ENCODE results near the gene EYS.

EYS gene

GRCh38 chr6:64591676-64592036 lies 1115.4 kb downstream of the EYS start:
- no peak for DNase-seq (ENCODE audit: low read depth)

- DNase-seq (ENCODE audit: low read depth): no peak
Observed at GRCh38 chr6:64590965-64591675, 1115.9 kb downstream of the EYS start.

DNA sequence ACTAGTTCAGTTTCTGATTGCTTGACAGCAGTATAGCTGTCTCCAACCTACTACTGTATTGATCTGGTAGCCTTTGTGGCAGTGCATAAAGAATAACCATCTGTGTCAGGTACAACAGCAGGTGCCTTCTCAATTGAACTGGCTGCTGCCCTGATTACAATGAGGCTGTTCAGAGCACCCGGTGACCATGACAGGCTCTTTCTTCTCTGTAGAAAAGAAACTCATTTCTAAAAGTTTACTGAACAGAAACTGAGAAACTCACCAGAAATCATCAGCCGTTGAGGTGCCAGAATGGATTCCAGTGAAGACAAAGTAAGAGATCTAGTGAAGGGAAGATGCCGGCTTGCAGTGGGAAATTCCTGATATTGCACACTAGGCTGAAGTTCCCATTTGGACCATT lies 1117.1 kb downstream of the EYS start:
- DNase-seq (ENCODE audit: low read depth): no peak

GRCh38 chr6:64580346-64580745 lies 1126.7 kb downstream of the EYS start:
- no peak for DNase-seq (ENCODE audit: low read depth)

DNA sequence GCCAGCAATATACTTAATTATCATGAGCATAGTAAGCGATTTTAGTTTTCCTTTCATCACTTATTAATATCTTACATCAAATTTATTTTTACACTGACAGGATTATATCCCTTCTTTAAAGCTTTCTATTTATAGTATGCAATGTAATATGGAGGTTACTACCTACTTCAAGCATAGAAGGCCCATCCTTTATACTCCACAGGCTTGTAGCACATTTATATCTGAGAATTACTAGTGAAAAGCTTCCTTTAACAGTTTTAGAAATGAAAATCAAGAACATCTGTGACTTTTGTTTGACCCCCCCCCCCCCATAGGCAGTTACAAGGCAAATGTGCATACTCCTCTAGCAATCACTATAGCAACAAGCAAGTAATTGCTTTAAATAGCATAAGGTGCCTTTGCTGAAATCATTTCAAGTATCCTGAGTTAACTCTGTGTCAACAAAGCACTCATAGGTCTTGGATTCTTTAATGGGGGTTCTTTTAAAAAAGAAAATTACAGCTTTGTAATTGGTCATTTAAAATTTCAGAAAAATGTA lies 1153.7 kb downstream of the EYS start:
- no peak for DNase-seq (ENCODE audit: low read depth)

DNA sequence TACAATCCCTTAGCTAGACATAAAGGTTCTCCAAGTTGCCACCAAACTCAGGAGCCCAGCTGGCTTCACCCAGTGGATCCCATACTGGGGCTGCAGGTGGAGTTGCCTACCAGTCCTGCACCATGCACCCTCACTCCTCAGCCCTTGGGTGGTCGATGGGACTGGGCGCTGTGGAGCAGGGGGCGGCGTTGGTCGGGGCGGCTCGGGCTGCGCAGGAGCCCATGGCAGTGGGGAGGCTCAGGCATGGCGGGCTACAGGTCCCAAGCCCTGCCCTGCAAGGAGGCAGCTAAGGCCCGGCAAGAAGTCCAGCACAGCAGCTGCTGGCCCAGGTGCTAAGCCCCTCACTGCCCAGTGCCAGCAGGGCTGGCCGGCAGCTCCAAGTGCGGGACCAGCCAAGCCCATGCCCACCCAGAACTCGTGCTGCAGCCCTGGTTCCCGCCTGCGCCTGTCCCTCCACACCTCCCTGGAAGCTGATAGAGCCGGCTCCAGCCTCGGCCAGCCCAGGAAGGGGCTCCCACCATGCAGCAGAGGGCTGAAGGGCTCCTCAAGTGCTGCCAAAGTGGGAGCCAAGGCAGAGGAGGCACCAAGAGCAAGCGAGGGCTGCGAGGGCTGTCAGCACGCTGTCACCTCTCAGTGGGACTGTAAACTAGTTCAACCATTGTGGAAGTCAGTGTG lies 1159.3 kb downstream of the EYS start:
- DNase-seq (ENCODE audit: low read depth): no peak

DNA sequence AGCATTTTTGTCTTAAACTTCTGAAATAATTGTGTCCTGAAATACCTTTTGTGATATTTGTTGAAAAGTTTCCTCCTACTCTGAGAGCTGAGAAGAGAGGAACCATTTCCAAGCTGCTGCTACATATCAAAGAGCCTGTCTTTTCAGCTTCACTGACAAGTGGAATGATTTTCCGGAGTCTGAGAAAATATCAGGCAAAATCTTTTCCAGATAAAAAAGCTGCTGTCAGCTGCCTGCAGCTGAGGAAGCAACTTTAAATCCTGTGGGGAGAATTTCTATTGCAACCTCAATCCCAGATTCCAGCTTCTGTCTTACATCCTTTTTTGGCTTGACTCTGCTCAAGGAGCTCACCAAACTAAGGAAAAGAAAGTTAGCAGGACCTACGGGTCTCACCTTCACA lies 1167.1 kb downstream of the EYS start:
- DNase-seq (ENCODE audit: low read depth): no peak

DNA sequence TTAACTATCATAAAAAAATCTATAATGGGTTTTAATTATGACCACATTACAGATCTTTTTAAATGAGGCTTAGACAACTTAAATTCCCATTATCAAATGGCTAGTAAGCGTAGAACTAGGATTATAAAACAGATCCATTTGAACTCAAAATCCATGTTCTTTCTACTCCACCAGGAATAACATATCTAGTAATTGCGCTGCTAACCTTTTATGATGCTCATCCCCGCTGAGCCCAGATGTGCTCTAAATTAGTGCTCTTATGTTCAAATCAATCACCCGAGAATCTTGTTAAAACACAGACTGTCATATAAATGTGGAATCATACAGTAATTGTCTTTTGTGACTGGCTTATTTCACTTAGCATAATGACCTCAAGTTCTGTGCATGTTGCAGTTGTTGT lies 1168.3 kb downstream of the EYS start:
- DNase-seq (ENCODE audit: low read depth): no peak

GRCh38 chr6:64527899-64528298 lies 1179.1 kb downstream of the EYS start:
- DNase-seq (ENCODE audit: low read depth): no peak

GRCh38 chr6:64522859-64523258 lies 1184.2 kb downstream of the EYS start:
- DNase-seq (ENCODE audit: low read depth): no peak

DNA sequence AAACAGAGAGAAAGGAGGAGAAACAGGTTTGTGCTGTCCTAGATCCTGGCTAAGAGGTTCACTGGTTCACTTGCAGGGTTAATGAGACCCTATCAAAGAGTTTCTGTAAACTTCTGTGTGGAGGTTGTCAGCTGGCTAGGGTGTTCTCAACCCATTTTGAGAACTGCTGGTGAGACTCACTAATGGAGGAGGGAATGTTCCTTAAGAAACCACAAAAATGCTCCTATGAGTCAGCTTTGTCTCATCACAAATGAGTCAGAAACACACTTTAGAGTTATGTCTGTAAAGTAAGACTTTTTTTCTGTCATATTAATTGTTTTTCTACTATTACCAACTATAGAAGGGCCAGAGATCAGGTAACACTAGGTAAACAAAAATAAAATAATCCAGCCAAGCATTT lies 1187.0 kb downstream of the EYS start:
- DNase-seq (ENCODE audit: low read depth): no peak

DNA sequence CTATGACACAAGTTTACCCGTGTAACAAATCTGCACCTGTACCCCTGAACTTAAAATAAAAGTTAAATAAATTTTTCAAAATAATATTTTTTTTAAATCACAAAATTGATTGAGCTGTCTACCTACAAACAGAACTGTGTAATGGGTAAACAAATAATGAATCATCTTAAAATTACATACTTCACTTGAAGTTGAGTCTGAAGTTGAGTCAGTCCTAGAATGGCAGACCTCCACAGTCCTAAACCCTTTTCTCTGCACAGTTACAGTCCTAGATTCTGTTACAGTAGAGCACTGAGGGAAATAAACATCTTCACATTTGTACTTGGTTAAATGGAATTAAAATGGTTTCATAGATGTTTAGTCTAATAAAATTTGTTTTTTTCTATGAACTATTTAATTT lies 1190.6 kb downstream of the EYS start:
- no peak for DNase-seq (ENCODE audit: low read depth)

GRCh38 chr6:64507661-64508060 lies 1199.4 kb downstream of the EYS start:
- DNase-seq (ENCODE audit: low read depth): no peak

DNA sequence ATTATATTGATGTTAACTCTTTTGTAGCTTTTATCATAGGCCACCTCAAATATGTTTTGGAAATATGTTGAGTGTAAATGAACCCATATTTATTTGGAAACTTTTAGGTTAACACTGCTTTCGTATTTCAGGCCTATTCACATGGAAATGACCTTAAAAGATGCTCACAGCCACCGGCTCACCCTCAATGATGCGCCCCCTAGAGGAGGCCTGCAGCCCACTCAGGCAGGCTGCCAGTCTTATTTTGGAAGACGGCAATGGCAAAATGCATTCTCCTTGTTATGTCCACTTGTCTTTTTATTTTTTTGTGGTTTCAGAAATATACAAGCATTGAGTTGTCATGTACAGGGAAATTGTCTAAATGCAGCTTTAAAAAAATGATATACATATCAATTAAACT lies 1201.7 kb downstream of the EYS start:
- peak; percentile 20 for DNase-seq (ENCODE audit: low read depth)

DNA sequence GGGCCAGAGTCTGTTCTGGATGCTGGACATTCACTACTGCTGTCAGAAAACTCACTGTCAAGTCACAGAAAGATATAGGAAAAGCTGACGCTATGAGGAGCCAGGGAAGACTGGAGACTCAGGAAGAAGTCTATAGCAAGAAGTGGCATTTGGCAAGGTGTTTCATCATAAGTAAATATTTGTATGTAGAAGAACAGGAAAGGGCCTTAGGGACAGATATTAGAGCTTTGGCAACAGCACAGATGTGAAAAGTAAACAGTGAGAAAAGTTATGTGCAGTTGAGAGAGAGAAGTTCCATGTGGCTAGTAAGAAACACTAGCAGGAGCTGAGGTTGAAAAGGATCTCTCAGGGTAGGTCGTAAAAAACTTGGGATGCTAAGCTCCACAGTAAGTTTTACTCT lies 1202.5 kb downstream of the EYS start:
- no peak for DNase-seq (ENCODE audit: low read depth)

DNA sequence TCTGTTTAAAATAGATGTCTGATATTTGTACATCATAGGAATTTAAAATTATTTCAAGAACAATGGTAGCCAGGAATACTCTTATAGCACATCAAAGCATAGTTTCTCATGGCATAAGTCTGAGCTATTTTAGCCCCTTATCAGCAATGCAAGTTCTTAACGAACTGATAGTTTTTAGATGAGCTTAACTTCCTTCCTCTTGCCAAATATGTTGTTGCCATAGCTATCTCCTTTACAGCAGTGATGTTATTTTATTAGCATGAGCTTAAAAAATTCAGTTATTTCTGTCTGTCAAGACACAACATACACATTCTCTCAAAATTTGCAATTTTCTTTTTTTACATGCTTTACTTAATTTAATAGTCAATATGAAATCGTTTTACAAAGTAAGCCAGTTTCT lies 1204.2 kb downstream of the EYS start:
- no peak for DNase-seq (ENCODE audit: low read depth)

GRCh38 chr6:64497634-64498033 lies 1209.4 kb downstream of the EYS start:
- DNase-seq (ENCODE audit: low read depth): no peak

DNA sequence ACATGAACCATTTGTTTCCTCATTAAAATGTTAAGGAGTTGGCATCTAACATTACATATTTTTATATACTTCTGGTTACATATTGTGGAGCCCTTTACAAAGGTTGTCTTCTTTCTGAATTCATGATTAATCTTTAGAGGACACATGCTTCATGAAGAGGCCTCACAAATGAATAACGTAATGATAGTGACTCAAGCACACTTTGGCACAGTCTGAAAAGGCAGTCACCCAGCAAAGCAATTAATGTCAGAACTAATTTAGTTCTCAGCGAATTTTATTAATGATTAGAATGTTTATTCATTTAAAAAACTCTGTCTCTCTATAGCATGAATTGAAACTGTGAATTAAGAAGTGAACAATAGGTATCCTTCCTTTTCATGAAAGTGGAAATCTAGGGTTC lies 1217.3 kb downstream of the EYS start:
- no peak for DNase-seq (ENCODE audit: low read depth)

DNA sequence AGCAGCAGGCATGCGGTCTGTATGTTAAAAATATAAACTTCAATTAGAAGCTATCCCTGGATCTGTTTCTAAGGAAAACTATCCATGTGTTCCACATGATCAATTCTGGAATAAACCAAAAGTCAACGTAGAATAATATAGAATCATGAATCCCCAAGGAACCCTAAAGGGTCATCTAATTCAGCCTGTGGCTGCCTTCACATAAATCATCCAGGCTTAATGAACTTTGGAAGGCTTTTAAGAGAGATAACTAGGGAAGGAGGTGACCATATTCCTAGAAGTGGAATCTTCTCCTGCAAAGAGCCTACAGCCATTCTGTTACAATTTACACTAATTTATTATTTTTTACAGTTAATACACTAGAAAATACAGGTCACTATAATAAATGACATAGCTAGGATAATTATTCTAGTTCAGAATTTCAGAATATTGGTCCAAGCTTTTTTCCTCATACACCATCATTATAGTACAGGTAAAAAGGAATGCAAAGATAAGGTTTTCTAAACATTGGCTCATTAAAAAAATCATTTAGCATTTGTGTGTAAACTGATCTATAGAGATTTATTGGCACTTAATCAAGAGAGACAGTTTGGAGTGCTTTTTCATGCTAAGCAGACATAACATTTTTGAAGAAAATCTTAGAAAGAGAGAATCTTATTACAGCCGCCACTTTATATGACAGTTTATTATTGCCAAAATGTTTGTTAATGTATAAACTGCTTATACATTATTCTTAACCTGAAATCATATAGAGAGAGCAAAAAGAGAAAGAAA lies 1220.3 kb downstream of the EYS start:
- DNase-seq (ENCODE audit: low read depth): no peak

DNA sequence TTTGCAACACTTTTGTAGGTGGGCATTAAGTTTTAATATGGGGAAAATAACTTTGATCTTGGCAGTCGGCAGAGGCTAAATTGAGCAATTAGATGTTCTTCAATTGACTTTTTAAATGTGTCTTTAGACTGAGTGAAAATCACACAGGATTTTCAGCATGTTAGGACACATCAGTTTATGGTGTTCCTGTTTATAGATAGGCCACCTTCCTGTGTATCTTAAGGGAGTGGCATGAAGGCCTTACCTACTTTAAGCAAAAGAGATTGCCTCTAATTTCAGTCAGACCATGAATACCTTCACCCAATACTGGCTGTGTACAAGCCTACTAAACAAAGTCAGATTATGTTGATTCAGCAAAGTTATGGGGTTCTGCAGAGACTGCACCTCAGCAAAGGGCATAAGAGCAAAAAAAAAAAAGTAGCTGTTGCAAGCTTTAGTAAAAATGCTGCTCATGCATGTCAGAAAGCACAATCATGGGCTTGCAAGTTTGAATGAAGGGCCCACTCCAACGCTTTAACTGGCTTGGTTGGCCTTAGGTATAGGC lies 1223.0 kb downstream of the EYS start:
- DNase-seq (ENCODE audit: low read depth): no peak

DNA sequence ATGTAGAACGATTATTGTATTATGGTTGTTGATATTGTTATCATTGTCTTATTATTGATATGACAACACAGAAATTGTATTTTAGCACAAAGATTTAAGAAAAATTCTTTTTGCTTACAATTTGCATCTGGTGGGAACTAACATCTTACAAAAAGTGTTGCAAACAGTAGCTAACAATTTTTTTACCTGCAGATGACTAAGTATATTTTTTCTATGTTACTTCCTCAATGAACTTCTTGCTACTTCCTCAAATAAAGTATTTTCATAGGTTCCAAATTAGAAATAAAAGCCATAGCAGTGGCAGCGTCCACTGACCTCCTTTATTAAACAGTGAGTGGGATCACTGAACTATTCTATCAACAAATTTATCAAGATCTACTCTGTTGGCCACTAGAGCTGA lies 1224.4 kb downstream of the EYS start:
- DNase-seq (ENCODE audit: low read depth): no peak

DNA sequence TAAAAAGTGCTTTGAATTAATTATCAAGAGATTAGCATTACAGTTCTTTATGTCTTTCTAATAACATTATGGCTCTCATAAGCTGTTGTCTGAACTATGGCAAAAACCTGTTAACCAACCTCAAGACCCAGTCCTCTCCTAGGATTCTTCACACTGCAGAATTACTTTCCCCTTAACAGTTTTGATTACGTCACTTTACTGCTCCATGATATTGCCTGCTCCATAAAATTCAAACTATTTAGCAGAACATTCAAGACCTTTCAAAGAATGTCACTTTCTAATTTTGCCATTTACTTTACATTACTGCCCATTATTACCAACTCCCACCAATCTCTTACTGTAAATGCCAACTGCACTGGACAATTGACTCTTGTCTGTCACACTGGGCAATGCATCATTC lies 1227.9 kb downstream of the EYS start:
- no peak for DNase-seq (ENCODE audit: low read depth)

DNA sequence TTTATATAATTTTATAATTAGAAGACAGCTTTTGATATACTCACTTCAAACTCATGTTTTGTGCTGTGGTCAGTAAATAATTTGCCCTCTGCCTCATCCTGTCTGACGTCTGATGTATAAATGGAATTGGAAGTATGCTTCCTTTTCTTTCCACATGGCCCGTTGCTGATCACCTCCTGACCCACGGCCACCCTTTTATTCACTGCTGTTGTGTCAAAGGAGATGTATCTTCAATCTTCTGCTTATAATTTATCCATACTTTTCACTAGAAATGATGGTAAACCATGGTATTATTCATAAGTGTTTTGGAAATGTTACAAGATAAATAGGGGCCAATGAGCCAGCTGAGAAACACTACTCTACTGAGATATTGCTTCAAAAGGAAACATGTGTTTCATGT lies 1229.6 kb downstream of the EYS start:
- no peak for DNase-seq (ENCODE audit: low read depth)
